SK-N-SH treated with all-trans-retinoic acid at 6 μM for 48 hours (cell line): ENCODE measurements around the gene NTM.

Experiments used
- ATAC-seq: fragments of 200-7000 bp; cut with Tn5 transposase; 3 replicates; pipeline ENCODE4 v1.9.1; 2020; ENCODE audit warnings: mild to moderate bottlenecking, moderate library complexity
- ARNTL ChIP-seq: fragments of 450-650 bp; formaldehyde crosslinking; IDR thresholded peaks from 2 replicates; pipeline ENCODE4 v1.5.0; 2020; ENCODE audit warnings: low read depth, mild to moderate bottlenecking, moderate library complexity, borderline replicate concordance
- BACH2 ChIP-seq: fragments of 250-450 bp; sonication (Bioruptor Pico); IDR thresholded peaks from 2 replicates; pipeline ENCODE4 v1.9.0; 2021; ENCODE audit warnings: mild to moderate bottlenecking, borderline replicate concordance
- CREB5 ChIP-seq: fragments of 250-450 bp; sonication (Bioruptor Pico); IDR thresholded peaks from 2 replicates; pipeline ENCODE4 v1.5.1; 2020; ENCODE audit warnings: low read depth, mild to moderate bottlenecking, moderate library complexity
- CSDC2 ChIP-seq: fragments of 250-450 bp; sonication (Bioruptor Pico); IDR thresholded peaks from 2 replicates; pipeline ENCODE4 v1.5.0; 2020; ENCODE audit warnings: mild to moderate bottlenecking, moderate library complexity
- CSRNP3 ChIP-seq: fragments of 250-450 bp; sonication (Bioruptor Pico); IDR thresholded peaks from 2 replicates; pipeline ENCODE4 v1.5.1; 2021; ENCODE audit warnings: mild to moderate bottlenecking, moderate library complexity
- ESRRG ChIP-seq: fragments of 250-450 bp; sonication (Bioruptor Pico); IDR thresholded peaks from 2 replicates; pipeline ENCODE4 v1.6.1; 2021; ENCODE audit warnings: mild to moderate bottlenecking
- GLIS3 ChIP-seq: fragments of 250-450 bp; sonication (Bioruptor Pico); IDR thresholded peaks from 2 replicates; pipeline ENCODE4 v1.5.0; 2020; ENCODE audit warnings: mild to moderate bottlenecking, moderate library complexity
- ISL1 ChIP-seq: fragments of 250-450 bp; sonication (Bioruptor Pico); IDR thresholded peaks from 2 replicates; pipeline ENCODE4 v2.1.2; 2022; ENCODE audit warnings: mild to moderate bottlenecking, moderate library complexity
- OSR1 ChIP-seq: fragments of 250-450 bp; sonication (Bioruptor Pico); IDR thresholded peaks from 2 replicates; pipeline ENCODE4 v1.8.0; 2022; ENCODE audit warnings: moderate library complexity, mild to moderate bottlenecking, inconsistent platforms
- PATZ1 ChIP-seq: fragments of 250-450 bp; sonication (Bioruptor Pico); IDR thresholded peaks from 2 replicates; pipeline ENCODE4 v1.8.0; 2020; ENCODE audit warnings: mild to moderate bottlenecking, moderate library complexity, borderline replicate concordance
- POU6F1 ChIP-seq: fragments of 250-450 bp; sonication (Bioruptor Pico); IDR thresholded peaks from 2 replicates; pipeline ENCODE4 v1.8.0; 2021; ENCODE audit warnings: low read depth, mild to moderate bottlenecking, moderate library complexity, borderline replicate concordance
- PPARA ChIP-seq: fragments of 250-450 bp; sonication (Bioruptor Pico); IDR thresholded peaks from 2 replicates; pipeline ENCODE4 v1.5.0; 2020; ENCODE audit warnings: mild to moderate bottlenecking, borderline replicate concordance
- RARB ChIP-seq: fragments of 250-450 bp; sonication (Bioruptor Pico); IDR thresholded peaks from 2 replicates; pipeline ENCODE4 v1.8.0; 2021; ENCODE audit warnings: mild to moderate bottlenecking, moderate library complexity
- SNAI2 ChIP-seq: fragments of 250-450 bp; sonication (Bioruptor Pico); IDR thresholded peaks from 2 replicates; pipeline ENCODE4 v1.5.0; 2020; ENCODE audit warnings: mild to moderate bottlenecking, moderate library complexity
- TCF4 ChIP-seq: fragments of 250-450 bp; sonication (Bioruptor Pico); IDR thresholded peaks from 2 replicates; pipeline ENCODE4 v1.8.0; 2021; ENCODE audit warnings: mild to moderate bottlenecking, moderate library complexity, borderline replicate concordance
- TOX ChIP-seq: fragments of 250-450 bp; sonication (Bioruptor Pico); IDR thresholded peaks from 2 replicates; pipeline ENCODE4 v1.8.0; 2021; ENCODE audit warnings: mild to moderate bottlenecking, moderate library complexity, borderline replicate concordance
- ZC3H10 ChIP-seq: fragments of 250-450 bp; sonication (Bioruptor Pico); IDR thresholded peaks from 2 replicates; pipeline ENCODE4 v1.5.1; 2021; ENCODE audit warnings: mild to moderate bottlenecking, moderate library complexity
- ZNF565 ChIP-seq: fragments of 450-650 bp; formaldehyde crosslinking; conservative IDR thresholded peaks from 2 replicates; pipeline ENCODE4 v1.5.0; 2020; ENCODE audit warnings: low read depth, mild to moderate bottlenecking, moderate library complexity
- ZNF70 ChIP-seq: fragments of 450-650 bp; formaldehyde crosslinking; IDR thresholded peaks from 2 replicates; pipeline ENCODE4 v1.5.0; 2020; ENCODE audit warnings: mild to moderate bottlenecking, moderate library complexity
- ZNF8 ChIP-seq: fragments of 450-650 bp; formaldehyde crosslinking; IDR thresholded peaks from 2 replicates; pipeline ENCODE4 v1.5.0; 2020; ENCODE audit warnings: mild to moderate bottlenecking, moderate library complexity

Gene NTM

GRCh38 chr11:131583421-131583820 lies 213.0 kb downstream of the NTM start:
- no peak for ATAC-seq
- TF ChIP-seq ESRRG (CRISPR knock-in tag) = no peak
- no peak for TF ChIP-seq ZC3H10 (CRISPR knock-in tag)
- TF ChIP-seq, all 23 proteins: peak for 0

GRCh38 chr11:131583938-131584337 lies 213.5 kb downstream of the NTM start:
- no peak for TF ChIP-seq CSDC2 (CRISPR knock-in tag)
- TF ChIP-seq GLIS3 (CRISPR knock-in tag) = no peak
- no peak for TF ChIP-seq ESRRG (CRISPR knock-in tag)
- no peak for TF ChIP-seq RARB (CRISPR knock-in tag)
- TF ChIP-seq ZC3H10 (CRISPR knock-in tag) = no peak
- TF ChIP-seq ARNTL = no peak
- no peak for TF ChIP-seq TOX
- TF ChIP-seq ZNF70 (CRISPR knock-in tag) = no peak
- no peak for TF ChIP-seq PPARA (CRISPR knock-in tag)
- TF ChIP-seq SNAI2 (CRISPR knock-in tag) = no peak
- no peak for TF ChIP-seq TCF4 (CRISPR knock-in tag)
- TF ChIP-seq ZNF565 (CRISPR knock-in tag) = no peak
- no peak for TF ChIP-seq CREB5
- no peak for TF ChIP-seq POU6F1 (CRISPR knock-in tag)
- ATAC-seq = no peak

GRCh38 chr11:131584785-131585592 lies 214.6 kb downstream of the NTM start:
- TF ChIP-seq CSDC2 (CRISPR knock-in tag) = no peak
- no peak for TF ChIP-seq SNAI2 (CRISPR knock-in tag)
- TF ChIP-seq BACH2 (CRISPR knock-in tag) = no peak
- no peak for TF ChIP-seq TCF4 (CRISPR knock-in tag)
- TF ChIP-seq ISL1 (CRISPR knock-in tag) = no peak
- no peak for TF ChIP-seq CSRNP3 (CRISPR knock-in tag)
- no peak for TF ChIP-seq RARB (CRISPR knock-in tag)
- no peak for TF ChIP-seq OSR1 (CRISPR knock-in tag)
- no peak for TF ChIP-seq ZNF70 (CRISPR knock-in tag)
- no peak for TF ChIP-seq ZC3H10 (CRISPR knock-in tag)
- no peak for TF ChIP-seq CREB5
- TF ChIP-seq ESRRG (CRISPR knock-in tag) = no peak
- no peak for TF ChIP-seq POU6F1 (CRISPR knock-in tag)
- TF ChIP-seq PPARA (CRISPR knock-in tag) = no peak
- no peak for TF ChIP-seq ARNTL
- no peak for TF ChIP-seq ZNF8 (CRISPR knock-in tag)
- no peak for TF ChIP-seq GLIS3 (CRISPR knock-in tag)
- no peak for TF ChIP-seq PATZ1
- TF ChIP-seq ZNF565 (CRISPR knock-in tag) = no peak
- no peak for ATAC-seq
